ENCODE measurements around the gene GPC6. TPM values are rescaled to one million over a fixed set of nuclear protein-coding genes. Genes with fewer than 3 reads are reported as not detected.

The GPC6 gene
- total and polyA plus RNA-seq, 9 of the 15 experiments (the other 6 are each of a cell fraction or from before 2014, with no cell fraction given) = under 0.01 to 0.20 (median 0.01) TPM; not detected in 4

GRCh38 chr13:94243551-94243950, 1016.9 kb downstream of the GPC6 start (continued):
- no peak for TF ChIP-seq E4F1 (CRISPR knock-in tag; IDR thresholded peaks at IDR 0.05; ENCODE audit: borderline replicate concordance)
- TF ChIP-seq RREB1 (CRISPR knock-in tag; IDR thresholded peaks at IDR 0.05) = no peak
